GM19043 (cell line): ENCODE results near the gene FAM13A.

Source experiments
- ATAC-seq: cut with Tn5 transposase; IDR thresholded peaks from one replicate; pipeline ENCODE4 v1.9.1; 2021; ENCODE audit warnings: low read depth; ENCODE audit not compliant: unreplicated experiment

The FAM13A gene

GRCh38 chr4:88818631-88819470 is 238.1 kb downstream of the FAM13A start:
- no peak for ATAC-seq

GRCh38 chr4:88817740-88818139 is 239.2 kb downstream of the FAM13A start:
- peak; percentile 49 for ATAC-seq

- no peak for ATAC-seq
Measured at GRCh38 chr4:88816360-88816759, 240.6 kb downstream of the FAM13A start.

- no peak for ATAC-seq
Measured at GRCh38 chr4:88814043-88814617, 242.9 kb downstream of the FAM13A start.

GRCh38 chr4:88813013-88813412 is 244.0 kb downstream of the FAM13A start:
- no peak for ATAC-seq

- ATAC-seq, result no peak
Measured at GRCh38 chr4:88812420-88812819, 244.6 kb downstream of the FAM13A start.

- ATAC-seq, result no peak
Measured at GRCh38 chr4:88811904-88812303, 245.1 kb downstream of the FAM13A start.

- ATAC-seq, result no peak
Measured at GRCh38 chr4:88810325-88810724, 246.7 kb downstream of the FAM13A start.

GRCh38 chr4:88809576-88810219 is 247.3 kb downstream of the FAM13A start:
- no peak for ATAC-seq

- ATAC-seq, result no peak
Measured at GRCh38 chr4:88809101-88809500, 247.9 kb downstream of the FAM13A start.

- ATAC-seq, result no peak
Measured at GRCh38 chr4:88807499-88807898, 249.5 kb downstream of the FAM13A start.

- ATAC-seq, result no peak
Measured at GRCh38 chr4:88804234-88804633, 252.8 kb downstream of the FAM13A start.

GRCh38 chr4:88803600-88804096 is 253.3 kb downstream of the FAM13A start:
- peak; percentile 76 for ATAC-seq

GRCh38 chr4:88802585-88803286 is 254.2 kb downstream of the FAM13A start:
- ATAC-seq, result no peak

GRCh38 chr4:88802138-88802537 is 254.8 kb downstream of the FAM13A start:
- ATAC-seq, result no peak

- no peak for ATAC-seq
Measured at GRCh38 chr4:88799900-88800299, 257.1 kb downstream of the FAM13A start.

GRCh38 chr4:88797725-88798124 is 259.3 kb downstream of the FAM13A start:
- no peak for ATAC-seq

GRCh38 chr4:88796545-88796944 is 260.4 kb downstream of the FAM13A start:
- no peak for ATAC-seq

GRCh38 chr4:88794952-88795351 is 262.0 kb downstream of the FAM13A start:
- ATAC-seq, result no peak

GRCh38 chr4:88794087-88794690 is 262.8 kb downstream of the FAM13A start:
- no peak for ATAC-seq
